Heart right ventricle (tissue), 16 donors: ENCODE data around the gene CALU. TPM values are rescaled to one million over a fixed set of nuclear protein-coding genes. Genes with fewer than 3 reads are reported as not detected.

ENCODE experiments used
- ATAC-seq, 8 donors: fragments of 200-7000 bp; cut with Tn5 transposase; one replicate each; pipeline ENCODE4 v1.9.1; 2020; ENCODE audit warnings: mild to moderate bottlenecking in 8 of 8, moderate library complexity in 8 of 8, moderate number of reproducible peaks in 1 of 8
- DNase-seq, 2 donors: peaks; one replicate each; pipeline ENCODE4 v3.0.0-alpha.2; 2020
- H3K27ac ChIP-seq, 10 donors: fragments of 200-600 bp; sonication (generic) in 2 of 10; one replicate each; pipeline versions ENCODE4 v1.5.0 to v1.8.0; 2020 to 2022; ENCODE audit warnings: mild to moderate bottlenecking in 3 of 10
- H3K27me3 ChIP-seq, 7 donors: fragments of 200-600 bp; one replicate each; pipeline ENCODE4 v1.8.0; 2021 to 2022; ENCODE audit warnings: mild to moderate bottlenecking in 2 of 7
- H3K36me3 ChIP-seq, 9 donors: fragments of 200-600 bp; sonication (generic) in 1 of 9; one replicate each; pipeline versions ENCODE4 v1.5.0 to v1.8.0; 2020 to 2022; ENCODE audit warnings: mild to moderate bottlenecking in 2 of 9
- H3K4me1 ChIP-seq, 9 donors: fragments of 200-600 bp; sonication (generic) in 1 of 9; one replicate each; pipeline versions ENCODE4 v1.5.0 to v1.8.0; 2020 to 2022; ENCODE audit warnings: mild to moderate bottlenecking in 4 of 9
- H3K4me3 ChIP-seq, 10 donors: fragments of 200-600 bp; sonication (generic) in 2 of 10; one replicate each; pipeline versions ENCODE4 v1.5.0 to v1.8.0; 2020 to 2022; ENCODE audit warnings: mild to moderate bottlenecking in 7 of 10, moderate library complexity in 2 of 10
- H3K9me3 ChIP-seq, 11 donors: fragments of 200-600 bp in 10 of 11; sonication (generic) in 2 of 11; one replicate each; pipeline versions ENCODE4 v1.5.0 to v1.8.0; 2013 to 2022; ENCODE audit warnings: mild to moderate bottlenecking in 2 of 11, control low read depth in 1 of 11, moderate library complexity in 1 of 11
- WGBS, 2 donors: extraction: QIAGEN DNeasy Blood & Tissue Kit; methylation state at CpG; one replicate each; pipeline ENCODE4 v1.1.7; 2013; ENCODE audit warnings: inconsistent platforms in 1 of 2; 5-methylcytosine and 5-hydroxymethylcytosine counted together
- intact Hi-C, 10 donors: fragments of 100-400 bp; cut with DNase I; formaldehyde crosslinking; loops; one replicate each; pipeline versions ENCODE4 v1.11.1 to v1.14.2; 2022
- polyA plus RNA-seq, 2 donors: library from polyadenylated mRNA; stranded (reverse); fragments of 200-250 nt; gene quantifications; one replicate each; pipeline ENCODE4 v1.2.3, GENCODE V29; 2013
- total RNA-seq, 10 donors: library from RNA; stranded (reverse); fragmentation: NEBNext Ultra II Directional in 3 of 10; extraction: Animal tissue kit (Norgen Biotek cat#: 25700) in 3 of 10; gene quantifications; one replicate each; pipeline versions ENCODE4 v1.2.1 to v1.2.4, GENCODE V29; 2021 to 2023
- TF ChIP-seq, protein P1 (sequence below), 9 donors: fragments of 200-600 bp; sonication (generic) in 2 of 9; IDR thresholded peaks; one replicate each; pipeline versions ENCODE4 v1.5.0 to v1.8.0; 2021 to 2022; ENCODE audit warnings: antibody characterized with exemption in 9 of 9, mild to moderate bottlenecking in 5 of 9, moderate library complexity in 1 of 9
- donor health status: Arrhythmogenic right ventricular cardiomyopathy.
- donor health status: ischemic (EF 13 %, LVEDD 7.1; RV severe dilation, severe dysfunction).
- donor health status: healthy with polysubstance abuse.
- donor health status: DM: no; HTN: yes; CAD: no.
- donor health status: DM: no; HTN: no; CAD: no.
- donor health status: ischemic (EF 25% LVEDD 6.9; RV normal size, moderate dysfunction).
- donor health status: ischemic (EF 25% LVEDD 5.7; RV mildly dilated, moderate dysfunction).
- donor health status: healthy.
- donor health status: DM: yes; HTN: yes; CAD: no.
- donor health status: Ischemic cardiomyopathy.
- donor health status: ischemic (EF 35%, LVEDD 5.7; RV mildly dilated, moderate dysfunction).
- donor health status: nonischemic (EF 11% LVEDD 7.7; RV severe dilation, severe dysfunction).
- donor health status: DM: yes; HTN: yes; CAD: no.
- donor health status: PGD.
- donor health status: ischemic (EF 29% LVEDD 5.4; RV normal size, mild dysfunction).
- donor health status: nonischemic (EF 23%, LVEDD 6.1; RV moderate dilation, normal function).

CALU gene
- total and polyA plus RNA-seq, 12 donors: 39.9 to 333 (median 249) TPM

DNA sequence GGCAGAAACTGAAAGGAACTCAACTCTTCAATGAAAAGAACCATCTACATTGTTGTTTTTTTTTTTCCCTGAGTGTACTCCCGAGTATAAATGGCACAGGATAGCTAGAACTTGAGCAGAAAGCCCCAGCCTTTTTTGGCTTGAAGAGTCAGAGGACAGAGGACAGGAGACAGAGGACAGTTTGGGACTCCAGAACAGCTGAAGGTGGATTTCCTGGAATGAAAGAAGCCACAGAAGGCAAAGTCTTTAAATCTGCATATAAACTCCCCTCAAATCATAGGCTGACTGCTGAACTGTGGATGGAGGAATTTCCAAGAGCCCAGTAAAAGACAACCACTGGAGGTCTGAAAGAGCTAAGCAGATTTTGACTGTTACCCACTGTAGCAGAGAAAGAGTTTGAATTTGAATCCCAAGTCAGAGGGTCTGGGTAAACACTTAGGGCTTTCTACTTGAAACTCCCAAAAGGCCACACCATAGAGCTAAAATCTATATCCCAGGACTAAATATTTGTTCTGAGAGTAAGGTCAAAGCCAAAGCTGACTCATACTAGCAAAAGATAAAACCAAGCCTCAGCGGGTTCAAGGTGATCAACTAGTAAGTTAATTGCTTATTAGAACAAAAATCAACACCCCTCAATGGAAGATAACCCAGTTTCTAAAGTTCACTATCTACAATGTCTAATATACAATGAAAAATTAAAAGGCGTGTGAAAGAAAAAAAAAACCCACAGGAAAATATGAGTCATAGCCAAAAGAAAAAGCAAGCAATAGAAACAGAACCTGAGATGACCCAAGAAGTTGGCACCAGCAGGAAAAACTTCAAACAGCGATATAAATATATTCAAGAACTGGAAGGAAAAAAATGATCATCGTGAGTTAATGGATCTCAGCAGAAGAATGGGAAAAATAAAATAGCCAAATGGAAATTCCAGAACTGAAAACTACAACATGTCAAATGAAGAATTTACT is 38.3 kb downstream of the CALU start:
- TF ChIP-seq, protein P1, sequence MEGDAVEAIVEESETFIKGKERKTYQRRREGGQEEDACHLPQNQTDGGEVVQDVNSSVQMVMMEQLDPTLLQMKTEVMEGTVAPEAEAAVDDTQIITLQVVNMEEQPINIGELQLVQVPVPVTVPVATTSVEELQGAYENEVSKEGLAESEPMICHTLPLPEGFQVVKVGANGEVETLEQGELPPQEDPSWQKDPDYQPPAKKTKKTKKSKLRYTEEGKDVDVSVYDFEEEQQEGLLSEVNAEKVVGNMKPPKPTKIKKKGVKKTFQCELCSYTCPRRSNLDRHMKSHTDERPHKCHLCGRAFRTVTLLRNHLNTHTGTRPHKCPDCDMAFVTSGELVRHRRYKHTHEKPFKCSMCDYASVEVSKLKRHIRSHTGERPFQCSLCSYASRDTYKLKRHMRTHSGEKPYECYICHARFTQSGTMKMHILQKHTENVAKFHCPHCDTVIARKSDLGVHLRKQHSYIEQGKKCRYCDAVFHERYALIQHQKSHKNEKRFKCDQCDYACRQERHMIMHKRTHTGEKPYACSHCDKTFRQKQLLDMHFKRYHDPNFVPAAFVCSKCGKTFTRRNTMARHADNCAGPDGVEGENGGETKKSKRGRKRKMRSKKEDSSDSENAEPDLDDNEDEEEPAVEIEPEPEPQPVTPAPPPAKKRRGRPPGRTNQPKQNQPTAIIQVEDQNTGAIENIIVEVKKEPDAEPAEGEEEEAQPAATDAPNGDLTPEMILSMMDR (IDR thresholded peaks at IDR 0.05): no peak
- no peak for DNase-seq
- Histone ChIP-seq H3K27me3 (no peaks in the 10 kb centered on the region), H3K27ac (no peak overlapping the region), H3K4me3 (no peak overlapping the region), H3K36me3 (peaks cover 0 to 27% (median under 1%) of the 10 kb centered on the region in 9 donors), H3K4me1 (peaks cover 0 to 14% (median 0%) of the 10 kb centered on the region in 9 donors), H3K9me3 (peaks cover 0 to 21% (median 0%) of the 10 kb centered on the region in 11 donors)
- WGBS, 2 donors: 57 to 75% methylated on average over 5 of the region's 5 CpGs
- intact Hi-C loops: no loop called here
- ATAC-seq: no peak

DNA sequence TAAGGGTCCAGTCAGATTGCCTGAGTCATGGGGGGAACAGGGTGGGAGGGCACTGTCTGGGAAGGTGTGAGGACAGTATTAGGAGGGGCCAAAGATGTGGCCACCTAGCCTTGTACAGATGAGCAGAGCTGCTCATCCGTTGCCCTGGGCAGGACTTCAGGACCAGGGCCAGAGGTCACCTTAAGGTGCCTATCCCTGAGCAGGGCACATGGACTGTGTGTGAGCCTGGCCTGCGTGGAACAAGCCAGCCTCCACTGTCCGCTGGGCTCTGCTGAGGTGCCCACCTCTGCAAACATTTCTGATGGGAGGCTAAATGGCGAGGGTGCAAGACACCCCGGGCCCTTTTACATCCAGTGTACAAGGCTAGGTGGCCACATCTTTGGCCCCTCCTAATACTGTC is 39.8 kb downstream of the CALU start:
- H3K9me3 ChIP-seq: peaks cover 0 to 21% (median 0%) of the 10 kb centered on the region in 11 donors
- 94 to 98% methylated on average over 5 of the region's 5 CpGs for WGBS, 2 donors
- H3K4me3 ChIP-seq: no peak overlapping the region
- H3K27ac ChIP-seq: no peak overlapping the region
- TF ChIP-seq, protein P1 (IDR thresholded peaks at IDR 0.05): no peak
- peaks cover 0 to 13% (median 0%) of the 10 kb centered on the region in 9 donors for H3K36me3 ChIP-seq
- intact Hi-C loops: no loop called here
- DNase-seq: no peak
- no peaks in the 10 kb centered on the region for H3K27me3 ChIP-seq
- H3K4me1 ChIP-seq: peaks cover 0 to 19% (median 4%) of the 10 kb centered on the region in 9 donors
- ATAC-seq: no peak

DNA sequence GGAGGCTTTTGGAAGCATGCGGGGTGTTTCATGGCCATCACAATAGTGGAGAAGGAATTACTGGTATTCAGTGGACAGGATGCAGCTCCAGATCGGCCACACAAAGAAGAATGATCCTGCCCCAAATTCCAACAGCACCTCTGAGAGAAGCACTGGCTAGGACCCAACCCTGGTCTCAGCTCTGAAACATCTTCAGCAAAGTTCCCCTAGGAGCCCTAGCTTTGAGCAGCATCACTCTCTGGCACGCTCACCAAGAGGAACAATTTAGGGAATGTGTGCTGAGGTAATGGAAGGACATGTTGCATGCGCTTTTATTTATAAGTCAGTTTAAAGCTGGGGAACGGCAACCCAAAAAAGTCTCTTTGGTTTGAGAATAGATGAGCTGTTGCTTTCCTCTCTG is 42.0 kb downstream of the CALU start:
- DNase-seq: no peak
- TF ChIP-seq, protein P1 (IDR thresholded peaks at IDR 0.05): no peak
- peak in 6 of 8 donors; percentile 25 to 47 (median 39) for ATAC-seq
- intact Hi-C loops: no loop called here
- Histone ChIP-seq H3K4me1 (peaks cover 0 to 19% (median 4%) of the 10 kb centered on the region in 9 donors), H3K4me3 (no peak overlapping the region), H3K36me3 (no peaks in the 10 kb centered on the region), H3K9me3 (peaks cover 0 to 21% (median 0%) of the 10 kb centered on the region in 11 donors), H3K27ac (peak overlapping the region in 3 of 10 donors; percentile 51 to 65 (median 55)), H3K27me3 (no peaks in the 10 kb centered on the region)
- WGBS, 2 donors: 51 to 58% methylated on average over 5 of the region's 5 CpGs

DNA sequence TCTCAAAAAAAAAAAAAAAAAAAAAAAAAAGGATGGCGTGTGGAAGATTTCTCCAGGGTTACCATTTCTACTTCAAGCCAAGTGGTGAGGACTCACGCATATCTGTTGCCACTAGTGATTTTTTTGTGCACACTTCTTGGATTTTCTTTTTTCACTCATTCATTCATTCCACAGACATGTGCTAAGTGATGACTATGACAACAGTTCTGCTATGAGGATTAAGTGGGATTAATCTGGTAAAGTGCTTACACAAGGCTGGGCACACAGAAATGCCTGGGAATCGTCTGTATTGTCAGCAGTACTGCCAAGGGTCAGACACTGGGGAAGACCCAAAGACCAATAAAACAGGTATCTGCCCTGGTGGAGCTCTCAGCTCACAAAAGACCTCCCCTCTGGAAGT is 42.7 kb downstream of the CALU start:
- intact Hi-C loops: no loop called here
- Histone ChIP-seq H3K4me1 (peaks cover 0 to 19% (median 4%) of the 10 kb centered on the region in 9 donors), H3K4me3 (no peak overlapping the region), H3K36me3 (no peaks in the 10 kb centered on the region), H3K27ac (peak overlapping the region in 2 of 10 donors; percentile 55 to 65), H3K9me3 (peaks cover 0 to 20% (median 0%) of the 10 kb centered on the region in 11 donors), H3K27me3 (no peaks in the 10 kb centered on the region)
- no peak for DNase-seq
- TF ChIP-seq, protein P1 (IDR thresholded peaks at IDR 0.05): no peak
- no peak for ATAC-seq
- WGBS, 2 donors: 65 to 74% methylated on average over 3 of the region's 3 CpGs
